GM18868 (cell line): ENCODE measurements around the gene DDX42.
A peak's percentile ranks its signal among the peaks of the same experiment; 100 is the strongest.

Experiments
- ATAC-seq: cut with Tn5 transposase; IDR thresholded peaks from one replicate; pipeline ENCODE4 v1.9.1; 2021; ENCODE audit warnings: mild to moderate bottlenecking, moderate library complexity; ENCODE audit not compliant: unreplicated experiment

The DDX42 gene

DNA sequence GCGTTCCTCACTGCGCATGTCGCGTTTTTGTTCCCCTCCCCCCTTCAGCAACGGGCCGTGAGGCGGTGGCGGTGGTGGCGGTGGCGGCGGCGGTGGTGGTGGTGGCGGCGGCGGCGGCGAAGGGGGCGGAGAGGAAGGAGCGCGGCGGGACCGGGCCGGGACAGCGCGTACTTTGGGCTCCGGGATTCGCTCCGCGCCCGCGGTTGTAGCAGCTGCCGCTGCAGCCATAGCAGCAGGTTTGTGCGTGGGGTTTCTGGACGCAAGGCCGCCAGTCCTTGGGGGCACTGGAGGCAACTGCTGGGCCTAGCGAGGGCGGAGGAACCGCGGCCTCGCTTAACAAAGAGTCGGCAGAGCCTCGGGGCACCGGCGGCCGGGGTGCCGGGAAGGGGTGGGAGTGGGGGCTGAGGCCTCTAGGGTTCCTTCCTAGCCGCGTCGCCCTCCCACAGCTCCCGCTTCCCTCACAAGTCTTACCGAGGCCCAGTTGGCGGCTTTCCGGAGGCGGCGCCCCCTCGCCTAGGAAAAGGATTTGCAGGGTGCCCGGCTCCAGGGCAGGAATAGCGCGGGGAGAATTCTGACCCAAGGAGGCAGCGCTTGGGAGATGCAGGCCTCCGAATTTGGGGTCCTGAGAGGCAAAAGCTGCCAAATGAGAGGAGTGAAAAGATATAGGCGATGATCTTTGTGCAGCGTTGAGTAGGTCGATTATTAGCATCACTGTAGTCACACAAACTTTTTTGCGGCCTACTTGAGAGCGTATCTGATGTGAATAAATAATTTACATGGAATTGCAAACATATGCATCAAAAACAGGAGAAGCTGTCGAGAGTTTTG is at the start of gene DDX42:
Gene DDX42, plus strand, starts transcription at position 30 of the 828 bp plus-strand sequence. CDS start 12,880 bp downstream, outside the sequence.
- ATAC-seq, result peak; percentile 1

DNA sequence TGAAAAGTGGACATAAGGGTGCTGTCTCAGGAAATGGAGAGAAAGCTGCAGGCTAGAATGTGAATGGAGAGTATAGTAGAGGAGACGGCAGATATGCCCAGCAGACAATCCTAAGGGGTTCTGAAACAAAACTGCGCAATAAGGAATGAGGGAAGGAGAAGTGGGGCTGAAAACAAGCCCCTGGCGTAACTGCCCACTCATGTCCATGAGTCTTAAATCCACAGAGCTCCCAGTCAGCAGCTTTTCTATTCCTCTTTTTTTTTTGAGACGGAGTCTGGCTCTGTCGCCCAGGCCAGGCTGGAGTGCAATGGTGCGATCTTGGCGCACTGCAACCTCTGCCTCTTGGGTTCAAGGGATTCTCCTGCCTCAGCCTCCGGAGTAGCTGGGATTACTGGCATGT is 38.3 kb upstream of the DDX42 start:
- no peak for ATAC-seq

DNA sequence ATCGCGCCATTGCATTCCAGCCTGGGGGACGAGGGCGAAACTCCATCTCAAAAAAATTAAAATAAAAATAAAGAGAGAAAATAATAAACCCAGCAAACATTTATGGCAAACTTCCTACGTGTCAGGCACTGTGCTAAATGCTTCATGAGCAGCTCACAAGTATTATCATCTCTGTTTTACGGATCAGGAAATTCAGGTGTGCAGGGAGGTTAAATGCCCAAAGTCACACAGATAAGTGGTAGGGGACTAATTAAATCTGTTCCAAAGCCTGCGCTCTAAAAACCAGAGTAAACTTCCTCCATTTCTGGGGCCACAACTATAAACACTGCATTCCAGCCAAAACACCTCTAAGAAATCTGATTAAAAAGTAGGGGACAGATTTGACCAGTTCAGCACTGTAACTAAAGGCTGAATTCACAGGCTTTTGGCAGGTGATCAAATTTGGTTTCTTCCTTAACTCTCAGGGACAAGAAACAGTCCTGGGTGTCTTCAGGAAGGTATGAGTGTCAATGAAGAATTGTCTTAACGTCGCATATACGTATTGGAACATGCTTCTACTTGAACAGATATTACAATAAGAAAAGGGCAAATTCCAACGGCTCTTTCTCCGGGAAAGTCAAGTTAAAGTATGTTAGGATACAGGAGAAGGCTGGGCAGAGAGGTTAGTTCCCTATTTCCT is 33.4 kb upstream of the DDX42 start:
- ATAC-seq, result no peak

- ATAC-seq, result no peak
These were observed 32.9 kb upstream of the DDX42 start for GRCh38 chr17:63741143-63741407.

- ATAC-seq, result peak; percentile 85
These were observed 32.4 kb upstream of the DDX42 start, which contains the start of gene STRADA for GRCh38 chr17:63741408-63742173. Gene STRADA (minus strand): TSS chr17:63741799. CDS start chr17:63728369, 13,430 bp downstream.

GRCh38 chr17:63751806-63752205 is 22.2 kb upstream of the DDX42 start:
- no peak for ATAC-seq

DNA sequence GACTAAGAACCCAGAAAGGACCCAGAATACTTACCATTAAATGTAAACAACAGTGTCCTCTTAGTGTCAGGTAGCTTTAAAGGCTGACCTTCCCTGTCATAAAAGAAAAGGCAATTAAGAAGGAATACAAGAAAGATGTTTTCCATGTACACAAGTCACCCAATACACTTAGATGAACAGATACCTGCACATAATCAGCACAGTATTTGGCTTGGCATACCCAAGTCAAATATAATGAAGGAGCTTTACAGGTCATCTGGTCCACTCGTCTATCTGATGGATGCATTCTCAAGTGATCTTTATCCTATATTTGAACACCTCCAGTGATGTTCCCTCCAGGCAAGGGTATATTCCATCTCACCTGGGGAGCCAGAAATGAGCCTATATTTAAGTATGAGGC is 21.3 kb upstream of the DDX42 start:
- no peak for ATAC-seq

DNA sequence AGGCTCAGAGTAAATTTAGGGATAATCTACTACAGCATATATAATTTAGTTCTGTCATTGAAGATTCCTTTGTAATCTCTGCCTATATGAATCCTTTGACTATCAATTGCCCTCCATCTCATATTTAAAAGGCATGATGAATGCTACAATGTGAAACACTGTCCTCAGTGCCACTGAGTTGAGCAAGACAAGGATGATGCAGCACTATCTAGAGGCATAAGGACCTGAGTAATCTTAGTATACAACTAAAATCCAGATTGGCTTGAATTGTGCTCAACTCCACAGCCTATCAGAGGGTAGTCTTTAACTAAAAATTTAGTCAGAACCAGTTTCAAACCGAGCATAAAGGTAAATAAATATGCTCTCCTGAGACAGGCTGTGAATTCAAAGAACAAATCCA is 20.8 kb upstream of the DDX42 start:
- no peak for ATAC-seq

GRCh38 chr17:63754046-63754445 is 19.9 kb upstream of the DDX42 start:
- ATAC-seq, result no peak

GRCh38 chr17:63758428-63758827 is 15.5 kb upstream of the DDX42 start:
- no peak for ATAC-seq

- ATAC-seq, result no peak
These were observed 13.0 kb upstream of the DDX42 start for GRCh38 chr17:63760771-63761539.

GRCh38 chr17:63762161-63763078 is 11.6 kb upstream of the DDX42 start:
- no peak for ATAC-seq

GRCh38 chr17:63764716-63765115 is 9.3 kb upstream of the DDX42 start:
- no peak for ATAC-seq

DNA sequence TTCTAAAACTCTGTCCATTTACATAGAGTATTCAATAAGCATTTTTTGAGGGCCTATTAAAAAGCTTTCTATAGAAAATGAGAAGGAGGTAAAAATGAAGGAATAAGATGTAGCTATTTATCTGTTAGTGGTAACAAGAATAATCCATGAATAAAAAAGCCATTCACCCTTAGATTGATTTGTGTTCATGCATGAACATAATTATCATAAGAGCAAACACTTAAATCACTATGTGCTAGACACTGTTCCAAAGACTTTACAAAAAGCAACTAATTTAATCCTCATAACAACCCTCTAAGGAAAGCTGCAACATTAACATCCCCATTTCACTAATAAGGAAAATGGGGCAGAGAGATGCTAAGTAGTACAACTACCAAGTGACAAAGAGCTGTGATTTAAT is 7.2 kb upstream of the DDX42 start:
- no peak for ATAC-seq

DNA sequence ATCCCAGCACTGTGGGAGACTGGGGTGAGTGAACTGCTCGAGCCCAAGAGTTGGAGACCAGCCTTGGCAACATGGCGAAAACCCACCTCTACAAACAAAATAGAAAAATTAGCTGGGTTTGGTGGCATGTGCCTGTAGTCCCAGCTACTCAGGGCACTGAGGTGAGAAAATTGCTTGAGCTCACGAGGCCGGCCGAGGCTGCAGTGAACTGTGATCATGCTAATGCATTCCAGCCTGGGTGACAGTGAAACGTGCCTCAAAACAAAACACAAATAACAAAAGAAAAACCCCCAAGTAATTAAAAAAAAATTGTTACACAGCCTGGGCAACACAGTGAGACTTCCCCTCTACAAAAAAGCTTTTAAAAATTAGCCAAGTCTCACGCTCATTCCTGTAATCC is 5.5 kb upstream of the DDX42 start:
- no peak for ATAC-seq

GRCh38 chr17:63772801-63773271 is 1.1 kb upstream of the DDX42 start:
- no peak for ATAC-seq

DNA sequence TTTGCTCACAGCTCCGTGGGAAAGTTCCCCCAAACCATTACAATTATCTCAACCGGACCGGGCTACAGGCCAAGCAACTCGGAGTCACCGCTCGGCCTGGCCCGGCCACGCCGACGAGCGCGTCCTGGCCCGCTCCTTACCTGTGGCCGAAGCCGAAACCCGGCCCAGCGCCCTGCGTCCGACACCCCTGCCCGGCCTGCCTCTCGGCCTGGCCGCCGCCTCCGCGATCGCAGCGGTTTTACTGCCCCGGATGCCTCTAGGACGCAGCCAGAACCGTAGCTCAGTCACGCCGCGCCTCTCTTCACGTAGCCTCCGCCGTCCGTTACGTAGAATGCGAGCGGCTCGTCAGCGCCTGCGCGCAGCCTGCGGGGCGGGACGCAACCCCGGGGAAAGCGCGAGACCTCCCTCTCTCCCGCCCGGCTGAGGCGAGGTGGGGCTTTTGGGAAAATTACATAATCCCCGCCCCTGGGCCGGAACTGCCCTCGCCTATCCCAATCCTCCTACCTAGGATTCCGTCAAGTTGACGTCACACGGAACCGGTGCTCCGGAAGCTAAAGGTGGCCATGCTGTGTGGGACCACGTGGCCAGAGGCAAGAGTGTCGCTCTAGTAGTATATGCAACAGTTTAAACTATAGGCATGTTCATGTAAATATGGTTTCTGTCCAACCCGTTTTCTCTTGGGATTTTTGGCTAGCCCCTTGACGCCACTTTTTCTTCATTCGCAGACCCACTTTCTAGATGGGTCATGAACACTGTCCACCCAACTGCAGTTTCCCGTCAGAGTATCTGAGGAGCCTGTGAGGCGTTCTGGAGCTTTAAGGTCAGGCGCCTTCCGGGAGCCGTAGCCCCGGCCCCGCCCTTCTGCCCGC is 464 bp upstream of the DDX42 start, which contains the start of gene CCDC47:
Gene CCDC47, minus strand, starts transcription at position 326 of the 869 bp plus-strand sequence. CDS start 7,422 bp downstream, outside the sequence.
- peak; percentile 84 for ATAC-seq

- ATAC-seq, result no peak
These were observed 947 bp downstream of the DDX42 start for GRCh38 chr17:63774969-63775265.

GRCh38 chr17:63775420-63775819 is 1.4 kb downstream of the DDX42 start:
- ATAC-seq, result no peak
